Lower leg skin (tissue), 4 donors: ENCODE results near the gene PRIMPOL. TPM values are rescaled to one million over a fixed set of nuclear protein-coding genes. Genes with fewer than 3 reads are reported as not detected.
"Not testable (repeated sequence)": the region's sequence is repeated elsewhere in the genome, so short reads cannot be mapped to it uniquely, and the experiment has no call there.

Experiments
- DNase-seq, 2 donors: peaks; one replicate each; pipeline ENCODE4 v3.0.0-alpha.2; 2019; ENCODE audit warnings: low spot score in 2 of 2
- H3K4me3 ChIP-seq: fragments of 200-600 bp; sonication (generic); 2 replicates; pipeline ENCODE4 v1.5.1; 2017; ENCODE audit warnings: mild to moderate bottlenecking, low read depth; ENCODE audit not compliant: poor library complexity, severe bottlenecking
- CTCF ChIP-seq, 3 donors: fragments of 450-650 bp; IDR thresholded peaks; one replicate each; pipeline ENCODE4 v1.5.1; 2016; ENCODE audit warnings: antibody characterized with exemption in 3 of 3, mild to moderate bottlenecking in 3 of 3, moderate library complexity in 2 of 3
- POLR2A ChIP-seq, 2 donors: fragments of 450-650 bp; IDR thresholded peaks; one replicate each; pipeline ENCODE4 v1.6.1; 2016 to 2017; ENCODE audit warnings: antibody characterized with exemption in 2 of 2, mild to moderate bottlenecking in 1 of 2, moderate library complexity in 1 of 2
- WGBS, 2 donors: methylation state at CpG; one replicate each; pipeline ENCODE4 v1.1.5; 2018; 5-methylcytosine and 5-hydroxymethylcytosine counted together
- intact Hi-C: fragments of 100-400 bp; cut with DNase I; formaldehyde crosslinking; loops from one replicate; pipeline ENCODE4 v1.15.0; 2023; ENCODE audit warnings: low total_unique reads
- total RNA-seq, 4 donors: library from RNA; depleted of rRNA; stranded (reverse); fragments of >200 nt; gene quantifications; one replicate each; pipeline ENCODE4 v1.1.0, GENCODE V29; 2016

Gene PRIMPOL
- total RNA-seq, 4 donors from 2014 or later: 12.1 to 23.2 (median 13.4) TPM

GRCh38 chr4:184648054-184648312, 1.6 kb upstream of the PRIMPOL start:
- WGBS, 2 donors: 10% methylated on average over 6 of the region's 6 CpGs
- DNase-seq: no peak
- H3K4me3 ChIP-seq: no peak overlapping the region
- no peak for TF ChIP-seq CTCF (IDR thresholded peaks at IDR 0.05)
- TF ChIP-seq POLR2A (IDR thresholded peaks at IDR 0.05): no peak
- intact Hi-C loops: no loop called here

- intact Hi-C loops: no loop called here
- peak; percentile 50 to 93 for DNase-seq
- no peak for TF ChIP-seq CTCF (IDR thresholded peaks at IDR 0.05)
- TF ChIP-seq POLR2A (IDR thresholded peaks at IDR 0.05): no peak
- H3K4me3 ChIP-seq: peak overlapping the region; percentile 63
- WGBS, 2 donors: 1% methylated on average over 24 to 36 of the region's 52 CpGs
Measured at GRCh38 chr4:184648313-184649025, 1.1 kb upstream of the PRIMPOL start.

- DNase-seq: no peak
- peak overlapping the region; percentile 38 for H3K4me3 ChIP-seq
- intact Hi-C loops: no loop called here
- WGBS, 2 donors: 23 to 25% methylated on average over 21 of the region's 21 CpGs
- no peak for TF ChIP-seq CTCF (IDR thresholded peaks at IDR 0.05)
- TF ChIP-seq POLR2A (IDR thresholded peaks at IDR 0.05): no peak
Measured at GRCh38 chr4:184649971-184650855, 675 bp downstream of the PRIMPOL start.

- no peak overlapping the region for H3K4me3 ChIP-seq
- no peak for DNase-seq
- 81 to 87% methylated on average over 8 of the region's 8 CpGs for WGBS, 2 donors
- intact Hi-C loops: no loop called here
- TF ChIP-seq POLR2A (IDR thresholded peaks at IDR 0.05): no peak
- TF ChIP-seq CTCF (IDR thresholded peaks at IDR 0.05): no peak
Measured at GRCh38 chr4:184651899-184652298, 2.4 kb downstream of the PRIMPOL start.

- H3K4me3 ChIP-seq, intact Hi-C loops, DNase-seq: not testable (repeated sequence)
Measured at GRCh38 chr4:184652681-184653080, 3.1 kb downstream of the PRIMPOL start.

GRCh38 chr4:184653650-184654049, 4.1 kb downstream of the PRIMPOL start:
- no peak overlapping the region for H3K4me3 ChIP-seq
- no peak for DNase-seq
- intact Hi-C loops: no loop called here
- 15 to 17% methylated on average over 2 of the region's 2 CpGs for WGBS, 2 donors
- TF ChIP-seq CTCF (IDR thresholded peaks at IDR 0.05) (no peak), POLR2A (IDR thresholded peaks at IDR 0.05) (no peak)
